Breast epithelium (tissue), 4 donors: Measurements from ENCODE around the gene PPP1R37. TPM values are rescaled to one million over a fixed set of nuclear protein-coding genes. Genes with fewer than 3 reads are reported as not detected.

Source experiments
- DNase-seq, 2 donors: peaks; one replicate each; pipeline ENCODE4 v3.0.0-alpha.2; 2019; ENCODE audit warnings: low spot score in 2 of 2
- H3K27ac ChIP-seq, 2 donors: fragments of 200-600 bp; sonication (generic) in 1 of 2; one replicate each; pipeline ENCODE4 v1.5.1; 2016 to 2019; ENCODE audit warnings: mild to moderate bottlenecking in 1 of 2
- H3K27me3 ChIP-seq, 2 donors: fragments of 200-600 bp; sonication (generic) in 1 of 2; one replicate each; pipeline versions ENCODE4 v1.5.1 to v1.6.0; 2017 to 2019; ENCODE audit warnings: control low read depth in 1 of 2, mild to moderate bottlenecking in 1 of 2
- H3K36me3 ChIP-seq: fragments of 200-600 bp; one replicate; pipeline ENCODE4 v1.5.1; 2019
- H3K4me1 ChIP-seq, 2 donors: fragments of 200-600 bp; sonication (generic); one replicate each; pipeline ENCODE4 v1.5.1; 2016 to 2019; ENCODE audit warnings: control low read depth in 1 of 2
- H3K4me3 ChIP-seq, 3 donors: fragments of 200-600 bp; sonication (generic); 1 replicate in 2 of 3; 2 replicates in 1 of 3; pipeline ENCODE4 v1.5.1; 2016 to 2019; ENCODE audit warnings: mild to moderate bottlenecking in 3 of 3, moderate library complexity in 2 of 3
- H3K9me3 ChIP-seq, 2 donors: fragments of 200-600 bp; sonication (generic) in 1 of 2; one replicate each; pipeline ENCODE4 v1.5.1; 2016 to 2019; ENCODE audit warnings: control low read depth in 1 of 2
- CTCF ChIP-seq, 3 donors: fragments of 450-650 bp; IDR thresholded peaks; one replicate each; pipeline ENCODE4 v1.5.1; 2016 to 2017; ENCODE audit warnings: antibody characterized with exemption in 3 of 3, mild to moderate bottlenecking in 3 of 3, moderate library complexity in 3 of 3
- POLR2A ChIP-seq: fragments of 450-650 bp; IDR thresholded peaks from one replicate; pipeline ENCODE4 v1.6.1; 2016; ENCODE audit warnings: antibody characterized with exemption, mild to moderate bottlenecking, moderate library complexity
- POLR2AphosphoS5 ChIP-seq, 3 donors: sonication (generic); formaldehyde crosslinking; IDR thresholded peaks; one replicate each; pipeline ENCODE4 v1.6.1; 2017; ENCODE audit warnings: antibody characterized with exemption in 3 of 3
- intact Hi-C: fragments of 100-400 bp; cut with DNase I; formaldehyde crosslinking; loops from one replicate; pipeline ENCODE4 v1.15.1; 2023; ENCODE audit warnings: low total_unique reads
- total RNA-seq, 3 donors: library from RNA; depleted of rRNA; stranded (reverse); fragments of >200 nt; gene quantifications; one replicate each; pipeline ENCODE4 v1.1.0, GENCODE V29; 2016

Gene PPP1R37
- total RNA-seq, 3 donors from 2014 or later = 18.6 to 50.8 (median 33.8) TPM

DNA sequence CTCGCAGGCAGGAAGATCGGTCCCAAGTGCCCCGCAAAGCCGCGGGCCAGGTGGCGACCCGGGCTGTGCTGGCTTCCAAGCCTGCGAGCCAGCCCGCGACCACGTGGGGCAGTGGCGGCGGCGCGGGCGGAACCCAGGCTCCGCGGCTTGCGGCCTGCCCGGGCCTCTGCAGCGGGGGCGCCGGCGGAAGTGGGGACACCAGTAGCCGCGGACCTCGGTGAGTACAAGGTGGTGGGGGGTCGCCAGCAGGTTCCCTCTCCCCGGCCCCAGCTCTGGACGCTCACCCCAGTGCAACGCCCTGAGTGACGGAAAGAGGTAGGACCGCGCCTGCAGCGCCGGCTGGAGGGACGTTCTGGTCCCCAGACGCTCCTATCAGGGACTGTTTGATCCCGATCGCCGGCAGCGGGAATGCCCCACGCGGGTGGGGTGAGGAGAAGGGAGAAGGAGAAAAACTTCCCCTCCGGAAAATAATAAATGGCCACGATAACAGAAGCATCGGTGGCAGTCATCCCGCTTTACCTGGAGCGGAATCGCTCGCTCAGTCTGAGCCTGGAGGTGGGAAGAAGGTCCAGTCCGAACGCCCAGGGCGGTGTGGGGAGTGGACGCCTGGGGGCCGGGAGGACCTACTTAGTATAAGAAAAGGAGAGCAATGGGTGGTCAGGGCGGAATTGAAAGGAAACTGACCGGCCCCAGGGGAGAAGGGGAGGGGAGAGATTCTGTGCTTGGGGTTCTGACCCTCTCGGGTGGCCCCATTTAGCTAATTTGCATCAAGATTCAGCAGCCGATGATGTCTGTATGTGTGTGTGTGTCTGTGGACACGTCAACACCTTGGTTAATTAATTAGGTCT is 13.7 kb upstream of the PPP1R37 start, which contains the start of gene GEMIN7:
Gene GEMIN7, plus strand, starts transcription at position 198 of the 848 bp plus-strand sequence. CDS start 10,855 bp downstream, outside the sequence.
- Histone ChIP-seq H3K4me1 (peaks cover 0 to 5% of the 10 kb centered on the region in 2 donors), H3K4me3 (peak within 1 kb of the TSS; percentile 76 to 91 (median 77)), H3K9me3 (no peaks in the 10 kb centered on the region), H3K36me3 (no peaks in the 10 kb centered on the region), H3K27ac (peak within 1 kb of the TSS; percentile 57 to 78), H3K27me3 (no peaks in the 10 kb centered on the region)
- peak; percentile 55 to 77 for DNase-seq
- intact Hi-C loops = no loop called here
- TF ChIP-seq CTCF (IDR thresholded peaks at IDR 0.05) = peak in 1 of 3 donors; percentile 25
- peak; percentile 42 to 61 (median 44) for TF ChIP-seq POLR2AphosphoS5 (IDR thresholded peaks at IDR 0.05)
- no peak for TF ChIP-seq POLR2A

- Histone ChIP-seq H3K4me3 (peak overlapping the region; percentile 76 to 91 (median 77)), H3K4me1 (peaks cover 0 to 5% of the 10 kb centered on the region in 2 donors), H3K27ac (peak overlapping the region; percentile 57 to 78), H3K36me3 (no peaks in the 10 kb centered on the region), H3K27me3 (no peaks in the 10 kb centered on the region), H3K9me3 (no peaks in the 10 kb centered on the region)
- DNase-seq = no peak
- no peak for TF ChIP-seq POLR2A
- no peak for TF ChIP-seq CTCF (IDR thresholded peaks at IDR 0.05)
- no peak for TF ChIP-seq POLR2AphosphoS5 (IDR thresholded peaks at IDR 0.05)
- intact Hi-C loops = no loop called here
Observed at GRCh38 chr19:45079911-45080370, 13.0 kb upstream of the PPP1R37 start.

GRCh38 chr19:45082170-45082569 is 10.8 kb upstream of the PPP1R37 start:
- intact Hi-C loops = no loop called here
- H3K4me1 ChIP-seq = peaks cover 0 to under 1% of the 10 kb centered on the region in 2 donors
- no peak overlapping the region for H3K4me3 ChIP-seq
- no peak overlapping the region for H3K27ac ChIP-seq
- no peaks in the 10 kb centered on the region for H3K36me3 ChIP-seq
- TF ChIP-seq CTCF (IDR thresholded peaks at IDR 0.05) (no peak), POLR2A (no peak), POLR2AphosphoS5 (IDR thresholded peaks at IDR 0.05) (no peak)
- no peaks in the 10 kb centered on the region for H3K27me3 ChIP-seq
- DNase-seq = no peak
- H3K9me3 ChIP-seq = no peaks in the 10 kb centered on the region

- no peaks in the 10 kb centered on the region for H3K36me3 ChIP-seq
- H3K9me3 ChIP-seq = no peaks in the 10 kb centered on the region
- DNase-seq = no peak
- intact Hi-C loops = no loop called here
- no peak overlapping the region for H3K27ac ChIP-seq
- H3K27me3 ChIP-seq = no peaks in the 10 kb centered on the region
- H3K4me3 ChIP-seq = no peak overlapping the region
- TF ChIP-seq POLR2AphosphoS5 (IDR thresholded peaks at IDR 0.05) (no peak), CTCF (IDR thresholded peaks at IDR 0.05) (no peak), POLR2A (no peak)
- H3K4me1 ChIP-seq = peaks cover 0 to 5% of the 10 kb centered on the region in 2 donors
Observed at GRCh38 chr19:45086480-45086879, 6.5 kb upstream of the PPP1R37 start.

DNA sequence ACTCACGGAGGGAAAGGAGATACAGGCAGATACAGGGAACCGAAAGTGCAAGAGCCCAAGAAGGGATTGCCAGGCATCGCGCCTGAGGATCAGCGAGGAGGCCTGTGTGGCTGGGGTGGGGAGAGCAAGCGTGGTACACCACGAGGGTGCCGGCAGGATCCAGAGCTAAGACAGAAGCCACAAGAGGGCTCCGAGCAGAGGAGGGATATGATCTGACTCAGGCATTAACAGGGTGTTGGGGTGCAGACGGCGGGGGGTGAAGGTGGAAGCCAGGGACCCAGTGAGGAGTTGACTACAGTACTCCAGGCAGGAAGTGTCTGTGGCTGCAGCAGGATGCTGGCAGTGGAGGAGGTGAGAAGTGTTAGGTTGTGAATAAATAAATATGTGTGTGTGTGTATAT is 5.4 kb upstream of the PPP1R37 start:
- Histone ChIP-seq H3K9me3 (no peaks in the 10 kb centered on the region), H3K4me1 (peaks cover 0 to 5% of the 10 kb centered on the region in 2 donors), H3K27ac (no peak overlapping the region), H3K36me3 (no peaks in the 10 kb centered on the region), H3K4me3 (no peak overlapping the region), H3K27me3 (no peaks in the 10 kb centered on the region)
- TF ChIP-seq POLR2A = no peak
- no peak for TF ChIP-seq POLR2AphosphoS5 (IDR thresholded peaks at IDR 0.05)
- no peak for TF ChIP-seq CTCF (IDR thresholded peaks at IDR 0.05)
- intact Hi-C loops = no loop called here
- no peak for DNase-seq
